NAMALWA (cell line): ENCODE results near the gene LRRC74B.
"Not testable (repeated sequence)": the region's sequence is repeated elsewhere in the genome, so short reads cannot be mapped to it uniquely, and the experiment has no call there.

ENCODE experiments used
- DNase-seq: peaks from one replicate; pipeline ENCODE4 v3.0.0-alpha.2; 2015; ENCODE audit warnings: low spot score

Gene LRRC74B

DNA sequence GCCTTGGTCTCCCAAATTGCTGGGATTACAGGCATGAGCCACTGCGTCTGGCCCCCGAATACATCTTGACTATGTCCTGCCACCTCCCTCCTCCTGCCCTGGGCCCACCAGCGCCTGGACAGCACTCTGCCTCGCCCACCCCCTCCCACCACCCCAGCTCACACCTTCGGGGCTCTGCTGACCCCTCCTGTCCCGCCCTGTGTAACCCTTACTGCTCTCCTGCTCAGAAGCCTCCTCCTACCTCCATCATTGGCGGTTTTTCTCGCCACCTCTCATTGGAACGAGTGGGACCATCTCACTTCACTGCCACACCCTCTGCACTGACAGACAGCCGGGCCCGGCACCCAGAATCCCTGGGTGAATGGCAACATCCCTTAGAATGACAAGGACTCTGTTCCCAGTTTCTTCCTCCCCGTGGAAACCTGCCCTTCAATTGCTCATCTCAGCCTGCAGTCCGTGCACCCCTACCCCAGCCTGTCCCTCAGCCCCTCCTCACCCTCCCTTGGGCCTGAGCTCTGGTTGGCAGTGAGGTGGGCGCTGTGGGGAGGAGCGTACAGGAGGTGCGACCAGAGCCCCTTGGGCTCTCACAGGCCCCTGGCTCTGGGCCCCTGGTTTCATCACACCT lies 32.2 kb downstream of the LRRC74B start:
- DNase-seq, result no peak

DNA sequence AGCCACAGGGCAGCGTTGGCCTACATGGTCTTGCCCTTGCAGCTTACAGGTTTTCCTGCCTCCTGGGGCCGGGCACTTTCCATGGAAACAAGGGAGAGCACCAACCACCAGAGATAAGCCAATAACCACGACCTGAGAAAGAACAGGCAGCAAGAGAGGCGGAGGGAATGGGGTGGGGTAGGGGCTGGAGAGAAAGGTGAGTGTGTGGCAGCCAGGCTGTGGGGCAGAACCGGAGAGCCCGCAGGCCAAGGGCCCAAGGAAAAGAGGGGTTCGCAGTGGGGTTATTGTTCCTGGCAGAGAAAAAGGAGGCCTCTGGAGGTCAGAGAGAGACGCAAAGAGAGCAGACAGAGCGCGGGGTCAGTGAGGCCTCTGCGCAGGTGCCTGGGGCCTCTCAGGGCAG lies 33.2 kb downstream of the LRRC74B start:
- DNase-seq, result no peak

DNA sequence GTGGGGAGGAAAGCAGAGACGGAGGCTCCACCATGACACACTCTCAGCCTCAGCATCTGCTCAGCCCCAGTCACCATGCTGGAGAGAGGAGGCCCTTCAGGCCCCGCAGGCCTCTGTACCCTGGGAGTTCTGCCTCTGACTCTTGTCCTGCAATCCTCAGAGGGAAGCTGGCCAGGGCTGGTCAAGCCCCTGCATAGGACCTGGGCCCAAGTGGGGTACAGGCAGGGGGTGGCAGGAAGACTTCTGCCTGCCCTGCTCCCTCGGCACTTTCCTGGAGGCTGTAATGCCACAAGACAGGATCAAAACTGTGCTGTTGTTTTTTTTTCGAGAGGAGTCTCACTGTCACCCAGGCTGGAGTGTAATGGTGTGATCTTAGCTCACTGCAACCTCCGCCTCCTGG lies 33.7 kb downstream of the LRRC74B start:
- no peak for DNase-seq

DNA sequence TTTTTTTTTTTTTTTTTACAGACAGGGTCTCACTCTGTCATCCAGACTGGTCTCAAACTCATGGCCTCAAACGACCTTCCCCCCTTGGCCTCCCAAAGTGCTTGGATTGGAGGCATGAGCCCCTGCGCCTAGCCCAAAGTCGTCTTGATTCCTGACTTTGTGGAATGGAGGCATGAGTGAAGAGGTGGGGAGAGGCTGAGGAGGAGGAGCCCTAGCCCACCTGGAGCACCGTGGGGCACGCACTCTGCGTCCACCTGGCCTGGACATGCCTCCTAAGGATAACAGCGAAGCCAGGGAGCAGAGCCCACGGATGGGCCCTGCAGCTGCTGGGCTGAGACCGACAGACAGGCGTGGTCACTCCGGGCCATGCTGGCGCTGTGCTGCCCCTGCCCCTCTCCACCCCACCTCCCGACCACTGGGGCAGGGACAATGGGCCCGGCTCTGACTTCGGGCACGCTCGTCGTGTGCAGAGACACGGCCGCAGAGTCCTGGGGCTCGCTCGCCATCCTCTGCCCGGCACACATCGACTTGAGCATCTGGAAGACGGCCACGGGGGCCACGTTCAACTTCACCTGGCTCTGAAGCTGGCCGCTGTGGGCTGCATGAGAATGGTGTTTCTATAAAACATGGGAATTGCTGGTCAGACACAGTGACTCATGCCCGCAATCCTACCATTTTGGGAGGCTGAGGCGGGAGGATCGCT lies 34.8 kb downstream of the LRRC74B start:
- no peak for DNase-seq

DNA sequence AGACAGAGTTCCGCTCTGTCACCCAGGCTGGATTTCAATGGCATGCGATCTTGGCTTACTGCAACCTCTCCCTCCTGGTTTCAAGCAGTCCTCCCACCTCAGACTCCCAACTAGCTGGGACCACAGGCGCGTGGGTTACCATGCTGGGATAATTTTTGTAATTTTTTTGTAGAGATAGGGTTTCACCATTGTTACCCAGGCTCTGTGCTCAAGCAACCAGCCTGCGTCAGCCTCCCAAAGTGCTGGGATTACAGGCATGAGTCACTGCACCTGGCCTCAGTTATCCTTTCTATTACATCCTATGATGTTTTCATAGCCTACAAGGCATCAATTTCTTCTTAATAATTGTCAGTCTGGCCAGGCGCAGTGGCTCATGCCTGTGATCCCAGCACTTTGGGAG lies 36.5 kb downstream of the LRRC74B start:
- no peak for DNase-seq

DNA sequence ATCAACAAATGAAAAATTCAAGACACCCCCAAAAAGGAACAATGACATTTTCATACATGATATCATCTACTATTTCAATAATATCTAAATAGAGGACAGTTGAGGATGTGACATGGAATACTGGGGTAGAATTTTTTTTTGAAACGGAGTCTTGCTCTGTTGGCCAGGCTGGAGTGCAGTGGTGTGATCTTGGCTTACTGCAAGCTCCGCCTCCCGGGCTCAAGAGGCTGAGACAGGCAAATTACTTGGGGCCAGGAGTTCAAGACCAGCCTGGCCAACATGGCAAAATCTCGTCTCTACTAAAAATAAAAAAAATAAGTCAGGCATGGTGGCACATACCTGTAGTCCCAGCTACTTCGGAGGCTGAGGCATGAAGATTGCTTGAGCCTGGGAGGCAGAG lies 41.4 kb downstream of the LRRC74B start:
- no peak for DNase-seq

DNA sequence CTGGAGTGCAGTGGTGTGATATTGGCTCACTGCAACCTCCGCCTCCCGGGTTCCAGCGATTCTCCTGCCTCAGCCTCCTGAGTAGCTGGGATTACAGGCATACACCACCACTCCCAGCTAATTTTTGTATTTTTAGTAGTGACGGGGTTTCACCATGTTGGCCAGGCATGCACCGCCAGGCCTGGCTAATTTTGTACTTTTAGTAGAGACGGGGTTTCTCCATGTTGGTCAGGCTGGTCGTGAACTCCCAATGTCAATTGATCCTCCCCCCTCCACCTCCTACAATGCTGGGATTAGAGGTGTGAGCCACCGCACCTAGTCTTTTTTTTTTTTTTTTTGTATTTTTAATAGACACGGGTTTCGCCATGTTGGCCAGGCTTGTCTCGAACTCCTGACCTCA lies 42.2 kb downstream of the LRRC74B start:
- not testable (repeated sequence) for DNase-seq

DNA sequence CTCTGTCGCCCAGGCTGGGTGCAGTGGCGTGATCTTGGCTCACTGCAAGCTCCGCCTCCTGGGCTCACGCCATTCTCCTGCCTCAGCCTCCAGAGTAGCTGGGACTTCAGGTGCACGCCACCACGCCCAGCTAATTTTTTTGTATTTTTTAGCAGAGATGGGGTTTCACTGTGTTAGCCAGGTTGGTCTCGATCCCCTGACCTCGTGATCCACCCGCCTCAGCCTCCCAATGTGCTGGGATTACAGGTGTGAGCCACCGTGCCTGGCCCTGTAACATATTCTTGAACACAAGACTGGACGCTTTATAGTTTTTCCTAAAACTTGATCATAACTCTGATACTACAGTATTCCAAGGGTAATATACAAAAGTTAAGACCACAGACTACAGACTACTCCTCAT lies 45.5 kb downstream of the LRRC74B start:
- DNase-seq, result not testable (repeated sequence)

DNA sequence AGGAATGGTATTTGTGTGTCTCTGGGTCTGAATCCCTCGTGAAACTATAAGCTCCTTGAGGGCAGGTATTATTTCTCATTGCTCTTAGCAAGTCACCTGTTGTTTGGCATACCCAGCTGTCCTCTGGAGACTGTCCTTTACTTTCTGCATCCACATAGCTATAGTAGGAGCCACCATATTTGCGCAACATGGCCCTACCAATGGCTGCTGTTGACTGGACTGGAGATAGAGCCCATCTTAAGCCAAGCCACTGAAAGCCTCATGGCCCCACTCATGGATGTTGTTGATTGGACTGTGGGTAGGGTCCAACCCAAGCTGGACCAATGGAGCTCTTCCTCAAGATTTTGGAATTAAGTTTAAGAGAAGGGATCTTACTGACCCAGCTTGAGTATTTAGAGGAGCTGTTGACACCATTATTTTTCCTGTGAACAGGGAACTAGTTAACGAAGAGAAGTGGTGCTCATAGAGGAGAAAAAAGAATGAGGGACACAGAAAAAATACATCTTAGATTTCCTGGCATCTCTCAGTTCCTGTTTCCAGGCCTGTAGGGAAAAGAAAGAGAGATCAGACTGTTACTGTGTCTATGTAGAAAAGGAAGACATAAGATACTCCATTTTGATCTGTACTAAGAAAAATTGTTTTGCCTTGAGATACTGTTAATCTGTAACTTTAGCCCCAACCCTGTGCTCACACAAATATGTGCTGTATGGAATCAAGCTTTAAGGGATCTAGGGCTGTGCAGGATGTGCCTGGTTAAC lies 47.2 kb downstream of the LRRC74B start:
- no peak for DNase-seq

DNA sequence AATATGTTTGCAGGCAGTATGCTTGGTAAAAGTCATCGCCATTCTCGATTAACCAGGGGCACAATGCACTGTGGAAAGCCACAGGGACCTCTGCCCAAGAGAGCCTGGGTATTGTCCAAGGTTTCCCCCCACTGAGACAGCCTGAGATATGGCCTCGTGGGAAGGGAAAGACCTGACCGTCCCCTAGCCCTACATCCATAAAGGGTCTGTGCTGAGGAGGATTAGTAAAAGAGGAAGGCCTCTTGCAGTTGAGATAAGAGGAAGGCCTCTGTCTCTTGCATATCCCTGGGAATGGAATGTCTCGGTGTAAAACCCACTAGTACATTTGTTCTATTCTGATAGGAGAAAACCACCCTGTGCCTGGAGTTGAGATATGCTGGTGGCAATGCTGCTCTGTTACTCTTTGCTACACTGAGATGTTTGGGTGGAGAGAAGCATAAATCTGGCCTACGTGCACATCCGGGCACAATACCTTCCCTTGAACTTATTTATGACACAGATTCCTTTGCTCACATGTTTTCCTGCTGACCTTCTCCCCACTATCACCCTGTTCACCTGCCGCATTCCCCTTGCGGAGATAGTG lies 47.9 kb downstream of the LRRC74B start:
- not testable (repeated sequence) for DNase-seq

DNA sequence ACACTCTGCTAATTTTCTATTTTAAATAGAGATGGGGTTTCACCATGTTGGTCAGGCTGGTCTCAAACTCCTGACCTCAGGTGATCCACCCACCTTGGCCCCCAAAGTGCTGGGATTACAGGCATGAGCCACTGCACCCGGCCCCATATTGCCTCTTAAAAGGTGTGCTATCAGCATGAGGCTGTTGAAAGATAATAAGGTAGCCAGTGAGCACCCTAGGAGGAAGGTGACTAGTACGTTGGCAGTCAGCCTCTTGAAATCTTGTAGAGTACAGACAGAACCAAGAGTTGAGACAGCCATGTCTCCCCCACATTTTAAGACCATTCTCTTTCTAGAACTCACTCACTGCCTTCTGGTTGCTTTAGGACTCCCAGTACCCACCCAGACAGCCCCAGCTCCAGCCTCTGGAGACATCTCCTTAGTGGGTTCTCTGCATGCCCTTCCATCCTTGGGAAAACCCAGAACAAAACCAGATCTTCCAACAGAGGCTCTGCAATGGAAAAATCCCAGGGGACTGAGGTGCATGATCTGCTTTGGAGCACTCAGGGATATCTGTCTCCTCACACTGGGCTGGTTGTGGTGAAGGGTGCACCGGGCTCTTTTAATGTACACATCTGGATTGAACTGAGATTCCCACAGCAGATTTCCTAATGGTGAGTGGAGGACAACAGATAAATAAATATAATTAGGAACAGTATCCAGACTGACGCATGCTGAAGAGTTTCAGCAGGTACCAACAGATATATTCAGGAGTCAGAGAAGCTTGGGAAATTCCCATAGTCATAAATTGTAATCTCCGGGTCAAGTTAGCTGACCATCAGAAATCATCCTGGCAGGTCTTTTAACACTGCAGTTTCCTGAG lies 49.4 kb downstream of the LRRC74B start:
- no peak for DNase-seq

DNA sequence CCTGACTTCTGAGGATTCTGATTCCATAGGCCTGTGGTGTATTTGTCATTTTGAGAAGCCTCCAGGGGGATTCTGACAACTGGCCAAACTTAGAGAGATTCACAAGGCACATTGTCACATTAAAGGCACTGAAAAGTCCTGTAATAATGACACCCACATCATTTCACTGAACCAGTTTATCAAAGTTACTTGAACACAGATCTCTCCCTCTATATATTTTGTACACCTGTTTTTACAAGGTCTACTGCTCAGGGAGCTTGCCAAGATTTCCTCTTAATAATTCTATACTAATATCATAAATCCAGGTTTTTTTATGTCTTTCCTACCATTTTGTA lies 50.0 kb downstream of the LRRC74B start:
- DNase-seq, result no peak

DNA sequence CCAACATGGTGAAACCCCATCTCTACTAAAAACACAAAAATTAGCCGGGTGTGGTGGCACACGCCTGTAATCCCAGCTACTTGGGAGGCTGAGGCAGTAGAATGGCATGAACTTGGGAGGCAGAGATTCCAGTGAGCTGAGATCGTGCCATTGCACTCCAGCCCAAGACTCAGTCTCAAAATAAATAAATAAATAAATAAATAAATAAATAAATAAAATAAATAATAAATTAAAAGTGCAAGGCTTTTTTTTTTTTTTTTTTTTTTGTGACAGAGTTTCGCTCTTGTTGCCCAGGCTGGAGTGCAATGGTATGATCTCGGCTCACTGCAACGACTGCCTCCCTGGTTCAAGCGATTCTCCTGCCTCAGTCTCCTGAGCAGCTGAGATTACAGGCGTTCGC lies 51.1 kb downstream of the LRRC74B start:
- DNase-seq, result not testable (repeated sequence)

DNA sequence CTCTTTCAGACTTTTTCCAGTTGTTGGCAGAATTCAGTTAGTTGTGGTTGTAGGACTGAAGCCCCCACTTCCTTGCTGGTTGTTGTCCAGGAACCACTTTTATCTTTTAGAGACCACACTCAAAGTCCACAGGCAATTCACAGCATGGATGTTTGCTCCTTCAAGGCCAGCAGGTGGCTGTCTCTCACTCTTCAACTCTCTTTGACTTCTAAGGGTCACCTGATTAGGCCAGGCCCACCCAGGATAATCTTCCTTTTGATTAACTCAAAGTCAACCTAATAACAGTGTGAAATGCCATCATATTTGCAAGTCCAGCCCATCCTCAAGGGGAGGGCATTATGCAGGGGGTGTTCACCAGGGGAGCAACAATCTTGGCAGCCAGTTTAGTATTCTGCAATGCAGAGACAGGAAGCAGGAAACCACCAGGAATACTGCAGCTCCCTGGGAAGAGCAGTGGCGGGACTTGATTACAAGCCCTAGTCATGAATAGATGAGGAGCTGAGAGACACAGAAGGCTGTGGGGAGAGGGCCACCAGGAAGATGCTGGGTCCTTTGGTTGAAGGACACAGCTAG lies 52.4 kb downstream of the LRRC74B start:
- DNase-seq, result peak; percentile 43

DNA sequence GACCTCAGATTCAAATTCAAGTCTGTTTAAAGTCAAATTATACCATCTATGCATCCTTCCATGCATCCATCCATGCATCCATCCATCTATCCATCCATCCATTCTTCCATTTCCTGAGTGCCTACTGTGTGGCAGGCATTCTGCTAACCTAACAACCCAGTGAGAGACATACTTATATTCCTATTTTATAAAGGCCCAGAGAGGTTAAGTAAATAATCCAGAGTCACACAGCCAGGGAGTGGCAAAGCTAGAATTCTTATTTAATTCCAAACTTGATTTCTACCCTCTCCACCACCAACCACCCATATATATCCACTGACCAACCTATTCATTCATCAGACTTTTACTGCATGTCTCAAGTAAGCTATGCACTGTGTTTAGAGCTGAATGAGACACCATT lies 53.8 kb downstream of the LRRC74B start:
- no peak for DNase-seq

DNA sequence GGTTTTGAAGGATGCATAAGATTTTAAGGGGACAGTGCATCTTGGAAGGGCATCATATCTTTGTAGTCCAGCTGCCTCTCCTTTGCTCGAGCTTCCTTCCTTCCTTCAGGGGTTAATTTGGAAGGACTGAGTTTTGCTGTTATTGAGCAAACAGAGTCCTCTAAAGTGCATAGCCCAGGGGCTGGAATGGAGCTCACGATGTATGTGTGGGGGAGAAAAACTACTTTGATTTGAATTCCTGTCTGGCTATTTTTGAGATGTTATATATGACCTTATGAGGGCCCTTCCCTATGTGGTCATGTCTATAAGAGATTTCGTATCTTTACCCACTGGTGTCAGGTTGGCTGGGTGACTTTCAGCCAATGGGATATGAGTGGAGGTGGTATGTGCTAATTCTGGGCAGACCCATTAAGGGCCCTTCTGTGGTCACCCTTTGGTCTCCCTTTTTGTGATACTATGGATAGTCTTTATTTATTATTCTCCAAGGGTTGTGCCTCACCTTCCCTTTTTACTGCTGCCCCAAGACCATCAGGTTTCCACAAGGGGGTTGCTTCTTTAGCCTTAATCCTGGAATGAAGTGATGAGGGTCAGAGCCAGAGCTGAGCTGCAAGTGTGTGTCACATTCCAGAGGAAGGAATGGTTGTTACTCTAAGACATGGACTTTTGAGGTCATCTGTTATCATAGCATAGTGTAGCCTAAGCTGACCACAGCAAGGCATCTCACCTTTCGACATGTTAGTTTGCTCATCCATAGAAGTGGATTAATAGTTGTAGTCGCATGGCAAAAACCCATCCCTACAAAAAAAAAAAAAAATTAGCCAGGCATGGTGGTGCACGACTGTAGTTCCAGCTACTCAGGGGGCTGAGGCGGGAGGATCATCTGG lies 54.6 kb downstream of the LRRC74B start:
- DNase-seq, result no peak

DNA sequence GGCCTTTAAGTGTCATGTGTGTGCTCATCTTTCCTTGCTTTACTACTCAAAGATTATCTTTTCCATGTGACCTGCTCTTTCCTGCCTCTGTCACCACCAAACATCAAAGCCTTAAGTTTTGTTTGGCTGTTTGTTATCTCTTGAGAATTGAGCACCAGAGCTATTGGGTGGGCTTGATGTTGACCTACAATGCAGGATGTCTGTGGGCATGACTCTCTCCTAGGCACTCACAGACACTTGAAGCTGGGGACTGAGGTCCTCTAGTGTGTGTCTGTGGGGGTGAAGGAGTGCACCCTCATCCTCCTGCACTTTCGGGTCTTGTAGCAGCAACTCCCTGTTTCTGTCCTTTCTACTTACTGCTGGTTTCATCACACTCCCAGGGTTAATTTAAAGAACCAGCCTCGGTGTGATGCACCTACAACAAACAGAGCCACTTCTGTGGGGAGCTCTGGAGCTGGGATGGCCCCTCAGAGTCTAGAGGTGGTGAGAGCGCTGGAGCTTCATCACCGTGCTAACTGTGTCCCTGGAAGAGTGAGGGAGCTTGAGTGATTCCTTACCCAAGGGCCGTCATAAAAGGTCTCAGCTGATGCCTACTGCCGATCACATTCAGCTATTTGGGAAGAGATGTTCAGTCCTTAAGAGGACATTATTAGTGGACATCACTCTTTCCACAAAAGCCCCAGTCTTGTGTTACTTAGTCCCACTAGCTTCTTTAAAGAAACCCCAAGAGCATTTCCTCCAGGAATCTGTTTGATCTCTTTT lies 56.3 kb downstream of the LRRC74B start:
- DNase-seq, result no peak

DNA sequence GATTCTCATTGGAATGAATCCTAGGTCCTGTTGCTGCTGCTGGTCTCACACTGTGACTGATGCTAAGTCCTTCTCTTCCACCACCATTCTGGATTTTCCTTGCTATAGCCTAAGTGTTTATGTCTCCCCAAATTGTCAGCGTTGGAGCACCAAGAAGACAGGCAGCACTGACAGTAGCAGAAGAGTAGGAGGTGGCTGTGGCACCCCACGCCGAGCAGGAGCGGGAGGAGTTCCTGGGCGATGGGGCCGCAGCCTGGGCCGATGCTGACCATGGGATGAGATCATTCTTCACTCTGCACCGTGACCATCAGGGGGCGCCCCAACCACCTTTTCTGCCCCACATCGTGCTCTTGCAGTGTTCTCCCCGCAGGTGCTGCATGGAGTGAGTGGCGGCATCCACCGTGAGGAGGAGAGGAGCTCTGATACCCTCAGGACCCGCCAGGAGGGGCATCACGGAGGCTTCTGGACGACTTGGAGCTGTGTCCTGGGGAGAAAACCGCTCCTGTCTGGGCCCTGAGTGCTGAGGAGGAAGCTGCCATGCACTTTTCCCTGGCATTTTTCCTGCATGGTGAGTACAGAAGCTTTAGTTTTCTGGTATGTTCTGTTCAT lies 57.0 kb downstream of the LRRC74B start:
- DNase-seq, result peak; percentile 89

DNA sequence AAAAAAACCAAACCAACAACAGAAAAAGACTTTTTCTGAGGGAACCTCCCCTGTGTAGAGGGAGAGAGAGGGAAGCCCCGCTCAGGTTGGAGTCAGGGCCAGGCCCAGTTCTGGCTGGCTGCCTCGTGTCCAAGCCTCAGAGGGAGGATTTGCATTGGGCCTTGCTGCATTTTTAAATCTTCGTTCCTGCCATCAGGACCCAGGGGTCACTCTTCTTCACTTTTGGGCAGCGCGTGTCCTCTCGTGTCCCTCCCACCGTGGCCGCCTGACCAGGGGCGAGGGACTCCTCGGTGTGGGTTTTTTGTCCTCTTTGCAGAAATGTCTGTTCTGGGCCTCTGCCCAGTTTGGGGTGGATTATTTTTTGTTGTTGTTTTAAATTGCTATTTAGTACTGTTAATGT lies 57.9 kb downstream of the LRRC74B start:
- no peak for DNase-seq
